CD4-positive, alpha-beta T cell treated with Interleukin-6 for 4 hours (primary cell): Measurements from ENCODE around the gene CDH4.

ENCODE experiments used
- DNase-seq: peaks from one replicate; pipeline ENCODE4 v3.0.0-alpha.2; 2020; ENCODE audit warnings: mixed read lengths

The CDH4 gene

GRCh38 chr20:61640871-61641245, 388.8 kb downstream of the CDH4 start:
- no peak for DNase-seq

DNA sequence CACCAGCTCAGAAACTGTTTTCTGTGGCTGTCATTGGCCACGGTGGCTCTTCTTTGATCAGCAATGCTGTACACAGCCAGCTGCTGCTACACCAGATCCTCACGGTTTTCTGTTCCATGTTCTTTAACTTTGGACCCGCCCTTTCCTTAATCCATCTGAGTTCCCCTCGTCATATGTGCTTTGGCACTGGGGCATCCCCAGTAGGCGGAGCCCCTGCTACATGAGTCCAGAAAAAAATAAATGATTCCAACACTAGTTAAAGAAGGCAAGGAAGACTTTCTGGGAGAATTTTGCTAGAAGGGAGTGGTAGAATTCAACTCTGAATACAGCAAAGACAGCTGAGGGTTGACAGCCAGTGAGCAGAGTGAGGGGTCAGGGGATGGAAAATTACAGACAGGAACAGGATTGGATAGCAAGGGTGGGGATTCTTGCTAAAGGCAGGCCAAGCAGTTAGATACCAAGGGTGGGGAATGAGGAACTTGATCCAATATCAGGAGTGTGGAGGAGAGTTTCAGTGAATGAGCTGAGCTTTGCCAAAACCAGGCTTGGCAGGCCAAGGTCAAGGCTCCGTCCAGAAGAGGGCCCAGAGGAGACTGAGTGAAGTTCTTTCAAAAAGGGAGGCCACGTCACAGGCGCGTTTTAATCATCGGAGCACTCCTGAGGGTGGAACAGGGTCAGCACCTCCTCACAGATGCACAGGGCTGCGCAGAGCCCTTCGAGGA, 391.8 kb downstream of the CDH4 start:
- no peak for DNase-seq

- DNase-seq, result no peak
Measured at GRCh38 chr20:61644378-61645076, 392.5 kb downstream of the CDH4 start.

GRCh38 chr20:61645732-61646131, 393.7 kb downstream of the CDH4 start:
- DNase-seq, result no peak

DNA sequence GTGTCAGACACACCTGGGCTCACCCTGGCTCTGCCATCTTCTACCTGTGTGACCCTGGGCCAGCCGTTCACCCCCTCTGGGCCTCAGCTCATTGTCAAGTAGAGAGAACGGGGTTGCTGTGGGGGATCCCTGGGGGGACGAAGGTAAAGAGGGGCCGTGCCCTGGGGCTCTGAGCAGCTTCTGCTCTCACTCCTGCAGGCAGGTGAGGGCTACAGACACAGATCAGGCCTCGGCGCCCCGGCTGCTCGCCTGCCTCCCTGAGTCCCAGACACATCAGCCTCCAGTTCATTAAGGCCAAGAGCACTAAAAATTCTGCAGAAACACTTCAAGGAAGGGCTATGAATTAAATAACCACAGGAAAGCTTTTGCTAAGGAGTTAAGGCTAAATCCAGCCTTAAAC, 394.4 kb downstream of the CDH4 start:
- no peak for DNase-seq

DNA sequence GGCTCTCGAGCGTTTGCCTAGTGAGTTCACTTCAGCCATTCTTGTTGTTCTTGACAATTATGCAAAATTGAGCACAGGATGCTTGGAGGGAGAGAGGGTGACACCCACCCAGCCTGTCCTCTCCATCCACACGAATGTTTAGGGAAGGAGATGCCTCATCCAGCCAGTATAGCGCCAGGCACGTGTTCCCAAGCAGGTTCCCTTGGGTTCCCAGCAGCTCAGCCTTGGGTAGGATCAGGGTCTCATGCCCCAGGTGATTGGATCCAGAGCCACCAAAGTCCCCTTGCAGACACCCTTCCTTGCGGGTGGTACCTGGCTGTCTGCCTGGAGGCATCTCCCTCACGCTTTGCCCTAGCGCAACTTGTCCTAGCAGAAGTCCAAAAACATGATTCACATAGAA, 394.9 kb downstream of the CDH4 start:
- DNase-seq, result no peak

GRCh38 chr20:61647702-61648101, 395.6 kb downstream of the CDH4 start:
- no peak for DNase-seq

DNA sequence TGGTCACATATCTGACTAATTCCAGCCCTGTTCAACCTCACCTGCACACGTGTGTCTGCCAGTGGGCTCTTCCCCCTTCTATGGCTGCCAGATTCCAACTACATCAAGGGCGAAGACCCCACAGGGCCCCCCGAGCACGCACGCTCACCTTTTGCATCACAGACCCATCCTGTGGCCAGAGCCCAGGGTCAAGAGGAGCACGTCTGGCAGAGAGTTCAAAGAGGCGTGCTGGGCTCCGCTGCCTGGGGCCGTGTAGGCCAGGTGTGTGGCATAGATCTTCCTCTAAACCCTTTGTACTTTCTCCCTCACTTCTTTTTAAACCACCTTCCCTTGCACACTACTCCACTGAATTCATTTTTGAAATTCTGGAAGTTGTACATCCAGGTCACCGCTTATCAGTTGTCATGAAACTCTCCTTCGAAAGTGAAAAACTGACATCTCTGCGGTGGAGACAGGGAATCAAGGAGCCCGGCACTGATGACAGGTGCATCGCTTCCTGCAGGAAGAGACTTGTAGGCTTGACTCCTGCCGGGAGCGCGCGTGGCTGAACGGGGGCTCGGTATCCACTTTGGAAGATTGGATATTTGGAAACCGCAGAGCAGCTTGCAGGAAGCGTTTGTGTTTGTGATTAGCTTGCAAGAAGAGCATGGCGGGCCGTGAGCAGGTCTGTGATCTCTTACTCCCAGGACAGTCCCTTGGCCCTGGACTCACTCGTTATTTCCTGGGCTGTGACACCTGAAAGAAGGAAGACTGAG, 397.2 kb downstream of the CDH4 start:
- no peak for DNase-seq

DNA sequence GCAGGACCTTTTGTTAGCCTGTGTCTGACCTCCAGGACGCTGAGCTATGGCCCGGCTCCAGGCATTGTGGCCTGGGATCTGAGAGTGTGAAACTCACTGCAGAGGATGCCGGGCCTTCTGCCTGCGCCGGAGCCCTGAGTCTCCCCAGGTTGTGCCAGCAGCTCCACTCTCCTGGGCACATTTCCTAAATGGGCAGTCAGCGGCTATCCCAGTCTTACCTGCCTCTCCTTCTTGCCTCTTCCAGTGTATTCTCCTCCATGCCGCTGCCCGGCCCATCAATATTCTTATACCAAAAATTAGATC, 397.8 kb downstream of the CDH4 start:
- DNase-seq, result no peak

GRCh38 chr20:61650912-61651733, 399.1 kb downstream of the CDH4 start:
- DNase-seq, result no peak

DNA sequence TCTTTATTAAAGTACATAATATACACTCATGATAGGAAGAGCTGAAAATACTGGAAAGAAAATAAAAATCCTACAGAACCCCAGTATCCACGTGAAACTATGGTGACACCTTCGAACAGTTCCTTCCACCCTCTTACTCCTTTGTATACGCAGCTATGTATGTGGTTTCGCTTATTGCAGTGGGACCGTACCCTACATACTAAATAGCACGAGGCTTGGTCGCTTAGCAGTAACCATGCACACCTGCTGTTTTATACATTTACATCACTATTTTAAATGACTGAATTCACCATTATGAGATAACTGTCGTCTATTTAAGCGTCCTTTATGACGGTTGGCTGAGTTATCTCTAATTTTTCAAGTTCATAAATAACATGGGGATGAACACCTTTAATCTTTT, 400.1 kb downstream of the CDH4 start:
- DNase-seq, result no peak

DNA sequence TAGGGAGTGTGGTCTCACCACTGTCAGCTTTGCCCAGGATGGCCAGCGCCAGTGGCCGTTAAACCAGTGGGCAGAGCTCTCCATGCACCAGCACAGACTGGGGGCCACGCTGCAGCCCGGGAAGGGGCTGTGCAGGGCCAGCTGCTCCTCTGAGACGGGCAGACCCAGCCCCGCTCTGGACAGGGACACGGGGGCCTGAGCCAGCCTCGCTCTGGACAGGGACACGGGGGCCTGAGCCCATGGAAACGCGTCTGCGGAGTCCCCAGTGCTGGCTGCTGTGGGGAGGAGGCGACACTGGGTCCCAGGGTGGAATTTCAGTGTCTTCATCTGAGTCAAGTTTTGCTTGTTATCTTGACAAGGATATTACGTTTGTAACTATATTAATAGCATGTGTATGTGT, 402.7 kb downstream of the CDH4 start:
- no peak for DNase-seq

- no peak for DNase-seq
Measured at GRCh38 chr20:61655591-61655990, 403.5 kb downstream of the CDH4 start.

DNA sequence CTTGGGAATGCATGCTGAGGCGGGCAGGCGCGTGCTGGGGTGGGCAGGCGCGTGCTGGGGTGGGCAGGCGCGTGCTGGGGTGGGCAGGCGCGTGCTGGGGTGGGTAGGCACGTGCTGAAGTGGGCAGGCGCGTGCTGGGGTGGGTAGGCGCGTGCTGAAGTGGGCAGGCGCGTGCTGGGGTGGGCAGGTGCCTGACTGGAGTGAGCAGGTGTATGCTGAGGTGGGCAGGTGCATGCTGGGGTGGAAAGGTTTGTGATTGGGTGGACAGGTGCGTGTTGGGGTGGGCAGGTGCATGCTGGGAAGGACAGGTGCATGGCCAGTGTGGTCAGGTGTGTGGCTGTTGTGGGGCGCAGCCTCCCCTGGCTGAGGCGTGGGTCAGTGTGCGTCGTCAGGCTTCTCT, 404.1 kb downstream of the CDH4 start:
- DNase-seq, result no peak

GRCh38 chr20:61657721-61658377, 405.8 kb downstream of the CDH4 start:
- DNase-seq, result no peak

DNA sequence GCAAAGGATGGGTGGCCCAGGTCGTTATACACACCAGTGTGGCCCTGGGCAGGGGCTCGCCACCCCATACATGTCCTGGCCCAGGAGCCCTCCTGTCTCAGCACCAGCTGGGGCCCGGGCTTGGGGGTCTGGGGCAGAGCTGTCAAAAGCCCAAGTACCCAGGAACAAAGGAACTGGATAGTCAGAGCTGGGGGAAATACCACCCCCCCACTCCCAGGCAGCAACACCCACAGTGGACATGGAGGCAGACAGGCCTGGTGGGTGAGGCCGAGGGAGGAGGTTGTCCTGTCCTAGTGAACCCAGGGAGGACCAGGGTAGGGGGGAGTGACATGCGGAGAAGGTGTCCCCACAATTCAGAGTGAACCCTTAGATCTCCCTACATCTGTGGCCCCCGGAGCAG, 406.5 kb downstream of the CDH4 start:
- DNase-seq, result no peak

- DNase-seq, result no peak
Measured at GRCh38 chr20:61659246-61659993, 407.4 kb downstream of the CDH4 start.

DNA sequence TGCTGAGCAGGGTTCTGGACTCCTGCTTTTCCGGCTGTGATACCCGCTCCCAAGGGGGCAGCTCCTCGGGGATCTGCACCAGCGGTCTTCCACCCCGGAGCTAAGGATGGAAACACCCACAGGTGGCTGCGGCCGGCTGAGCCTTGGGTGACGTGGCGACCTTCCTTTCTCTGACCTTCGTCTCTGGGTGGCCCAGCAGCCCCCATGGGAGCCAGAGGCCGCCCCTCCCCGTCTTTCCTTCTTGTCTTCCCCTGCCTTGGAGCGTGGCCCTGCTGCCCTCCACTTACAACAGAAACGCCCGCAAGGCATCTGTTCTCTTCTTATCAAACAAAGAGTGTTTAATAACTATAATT, 407.9 kb downstream of the CDH4 start:
- no peak for DNase-seq

GRCh38 chr20:61660559-61660958, 408.5 kb downstream of the CDH4 start:
- no peak for DNase-seq

DNA sequence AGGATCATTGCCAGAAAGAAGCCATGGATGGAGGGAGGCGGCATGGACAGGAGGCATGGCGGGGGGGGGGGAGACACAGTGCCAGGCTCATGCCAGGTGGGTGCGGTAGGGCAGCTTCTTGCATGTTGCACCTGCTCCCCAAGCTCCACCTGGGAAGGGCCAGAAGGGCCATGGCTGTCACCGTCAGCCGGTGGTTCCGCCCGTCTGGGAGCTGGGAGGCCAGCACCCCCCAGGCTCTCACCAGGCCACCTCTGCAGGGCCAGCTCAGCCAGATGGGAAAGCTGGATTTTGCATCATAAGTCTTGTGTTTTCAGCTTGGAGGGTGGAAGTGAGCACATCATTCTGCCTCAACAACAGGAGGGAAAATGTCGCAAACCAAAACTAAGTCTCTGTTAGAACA, 409.0 kb downstream of the CDH4 start:
- DNase-seq, result no peak

DNA sequence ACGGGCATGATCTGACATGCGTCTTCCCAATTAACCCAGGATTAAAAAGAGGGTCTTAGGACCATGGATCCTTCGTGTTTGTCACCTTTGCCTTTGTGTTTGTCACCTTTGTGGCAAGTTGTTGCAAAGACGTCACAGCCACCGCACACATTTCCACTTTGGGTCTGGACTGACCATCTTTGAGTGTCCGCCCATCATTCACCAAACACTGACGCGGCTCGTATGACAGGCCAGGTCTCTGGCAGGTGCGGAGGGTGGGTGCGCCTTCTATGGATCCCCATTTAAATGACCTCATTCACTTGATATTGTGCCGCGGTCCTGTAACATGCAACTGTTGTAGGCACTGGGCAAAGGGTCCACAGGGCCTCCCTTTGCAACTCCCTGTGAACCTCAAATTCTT, 409.5 kb downstream of the CDH4 start:
- no peak for DNase-seq
